Ovary (tissue), 9 donors: ENCODE results near the gene GOT1. TPM values are rescaled to one million over a fixed set of nuclear protein-coding genes. Genes with fewer than 3 reads are reported as not detected.

Experiments used
- DNase-seq, 5 donors: peaks; one replicate each; pipeline ENCODE4 v3.0.0-alpha.2; 2019 to 2020
- H3K27ac ChIP-seq, 2 donors: fragments of 200-600 bp; one replicate each; pipeline versions ENCODE4 v1.5.1 to v1.8.0; 2019 to 2022
- H3K27me3 ChIP-seq: fragments of 200-600 bp; one replicate; pipeline ENCODE4 v1.8.0; 2022
- H3K36me3 ChIP-seq: fragments of 200-600 bp; sonication (generic); one replicate; pipeline ENCODE4 v1.5.1; 2019
- H3K4me1 ChIP-seq: one replicate; pipeline ENCODE4 v1.8.1; 2013; ENCODE audit warnings: mild to moderate bottlenecking, moderate library complexity; ENCODE audit not compliant: insufficient read depth
- H3K4me3 ChIP-seq: fragments of 200-600 bp; sonication (generic); one replicate; pipeline ENCODE4 v1.5.1; 2017
- H3K9me3 ChIP-seq, 2 donors: fragments of 200-600 bp in 1 of 2; sonication (generic) in 1 of 2; one replicate each; pipeline versions ENCODE4 v1.5.1 to v1.8.1; 2013 to 2019; ENCODE audit warnings: mild to moderate bottlenecking in 1 of 2, moderate library complexity in 1 of 2
- EP300 ChIP-seq: sonication (generic); formaldehyde crosslinking; IDR thresholded peaks from one replicate; pipeline ENCODE4 v1.6.1; 2017; ENCODE audit warnings: antibody characterized with exemption
- POLR2A ChIP-seq: fragments of 450-650 bp; IDR thresholded peaks from one replicate; pipeline ENCODE4 v1.6.1; 2017; ENCODE audit warnings: antibody characterized with exemption, mild to moderate bottlenecking, moderate library complexity
- WGBS, 3 donors: extraction: QIAGEN DNeasy Blood & Tissue Kit in 1 of 3; methylation state at CpG; one replicate each; pipeline versions ENCODE4 v1.1.5 to v1.1.7; 2013 to 2017; 5-methylcytosine and 5-hydroxymethylcytosine counted together
- intact Hi-C, 4 donors: fragments of 100-400 bp; cut with DNase I; formaldehyde crosslinking; loops; one replicate each; pipeline versions ENCODE4 v1.11.0 to v1.15.1; 2022 to 2023
- polyA plus RNA-seq, 2 donors: library from polyadenylated mRNA; stranded (reverse); fragments of 200-250 nt in 1 of 2; fragments of 350-450 nt in 1 of 2; fragmentation: Illumina TruSeq in 1 of 2; extraction: RNeasy Lipid Tissue Mini Kit (QIAGEN cat#74804) in 1 of 2; gene quantifications; one replicate each; pipeline ENCODE4 v1.2.3, GENCODE V29; 2013 to 2014
- total RNA-seq, 7 donors: library from RNA; depleted of rRNA in 2 of 7; stranded (reverse); fragments of >200 nt in 2 of 7; fragmentation: NEBNext Ultra II Directional in 3 of 7; extraction: Animal tissue kit (Norgen Biotek cat#: 25700) in 3 of 7; gene quantifications; one replicate each; pipeline versions ENCODE4 v1.1.0 to v1.2.4, GENCODE V29; 2016 to 2023
- TF ChIP-seq, protein P1 (sequence below), 3 donors: fragments of 450-650 bp in 2 of 3; fragments of 200-600 bp in 1 of 3; IDR thresholded peaks; one replicate each; pipeline versions ENCODE4 v1.5.1 to v1.8.0; 2016 to 2022; ENCODE audit warnings: antibody characterized with exemption in 3 of 3, mild to moderate bottlenecking in 1 of 3
- donor health status: DM: no; HTN: no; CAD: no; lungs with moderate emphysema.
- donor health status: DM: no; HTN: no; CAD: no.
- donor health status: Bipolar disorder and iron deficiency.
- donor health status: DM: yes; HTN: yes; CAD: no.
- donor health status: DM: no; HTN: no; CAD: no.
- donor health status: DM: yes; HTN: yes; CAD: no.

The GOT1 gene
- total and polyA plus RNA-seq, 9 donors: 12.5 to 80.4 (median 18.2) TPM

DNA sequence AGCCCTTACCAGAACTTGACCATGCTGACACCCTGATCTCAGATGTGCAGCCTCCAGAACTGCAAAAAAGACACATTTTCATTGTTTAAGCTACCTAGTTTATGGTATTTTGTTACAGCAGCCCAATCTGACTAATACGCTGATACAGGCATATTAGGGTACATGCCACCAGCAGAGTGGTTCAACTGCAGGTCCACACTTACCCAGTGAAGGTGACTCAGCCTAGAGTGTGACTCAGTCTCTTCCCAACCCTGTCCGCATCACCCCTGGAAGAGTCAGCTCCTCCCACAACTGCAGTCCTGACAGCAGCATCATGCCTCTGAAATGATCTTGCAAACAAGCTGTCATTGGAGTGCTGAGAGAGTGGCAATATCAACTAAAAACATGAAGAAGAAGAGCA is 30.8 kb upstream of the GOT1 start:
- TF ChIP-seq, protein P1, sequence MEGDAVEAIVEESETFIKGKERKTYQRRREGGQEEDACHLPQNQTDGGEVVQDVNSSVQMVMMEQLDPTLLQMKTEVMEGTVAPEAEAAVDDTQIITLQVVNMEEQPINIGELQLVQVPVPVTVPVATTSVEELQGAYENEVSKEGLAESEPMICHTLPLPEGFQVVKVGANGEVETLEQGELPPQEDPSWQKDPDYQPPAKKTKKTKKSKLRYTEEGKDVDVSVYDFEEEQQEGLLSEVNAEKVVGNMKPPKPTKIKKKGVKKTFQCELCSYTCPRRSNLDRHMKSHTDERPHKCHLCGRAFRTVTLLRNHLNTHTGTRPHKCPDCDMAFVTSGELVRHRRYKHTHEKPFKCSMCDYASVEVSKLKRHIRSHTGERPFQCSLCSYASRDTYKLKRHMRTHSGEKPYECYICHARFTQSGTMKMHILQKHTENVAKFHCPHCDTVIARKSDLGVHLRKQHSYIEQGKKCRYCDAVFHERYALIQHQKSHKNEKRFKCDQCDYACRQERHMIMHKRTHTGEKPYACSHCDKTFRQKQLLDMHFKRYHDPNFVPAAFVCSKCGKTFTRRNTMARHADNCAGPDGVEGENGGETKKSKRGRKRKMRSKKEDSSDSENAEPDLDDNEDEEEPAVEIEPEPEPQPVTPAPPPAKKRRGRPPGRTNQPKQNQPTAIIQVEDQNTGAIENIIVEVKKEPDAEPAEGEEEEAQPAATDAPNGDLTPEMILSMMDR (IDR thresholded peaks at IDR 0.05): no peak
- TF ChIP-seq EP300 (no peak), POLR2A (no peak)
- Histone ChIP-seq H3K9me3 (no peaks in the 10 kb centered on the region), H3K27ac (no peak overlapping the region), H3K27me3 (no peaks in the 10 kb centered on the region), H3K4me1 (peaks cover 3% of the 10 kb centered on the region), H3K4me3 (no peak overlapping the region), H3K36me3 (no peaks in the 10 kb centered on the region)
- WGBS, 3 donors: 89 to 95% (median 94%) methylated on average over 2 of the region's 2 CpGs
- intact Hi-C loops: loop anchor here in 1 of 4 donors (5.0 kb wide), 1 partner anchor 1299 kb away; no protein-coding TSS in a partner anchor
- DNase-seq: no peak

DNA sequence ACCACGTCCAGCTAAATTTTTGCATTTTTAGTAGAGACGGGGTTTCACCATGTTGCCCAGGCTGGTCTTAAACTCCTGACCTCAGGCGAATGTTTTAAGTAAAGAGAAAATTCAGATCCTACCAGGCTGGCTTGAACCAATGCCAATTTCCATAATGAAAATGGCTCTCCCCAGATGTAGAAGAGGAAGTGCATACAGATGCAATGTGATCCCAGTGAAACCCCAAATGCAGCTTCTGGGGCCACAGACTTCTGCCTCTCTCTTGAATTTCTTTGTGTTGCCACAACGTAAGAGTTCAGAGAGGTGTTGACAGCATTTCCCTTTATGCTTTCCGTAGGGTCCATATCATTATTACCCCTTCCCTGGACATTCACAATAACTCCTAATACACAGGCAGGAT is 29.6 kb upstream of the GOT1 start:
- WGBS, 3 donors: 87 to 91% (median 90%) methylated on average over 5 of the region's 5 CpGs
- intact Hi-C loops: loop anchor here in 1 of 4 donors (5.0 kb wide), 1 partner anchor 1298 kb away; no protein-coding TSS in a partner anchor
- H3K4me3 ChIP-seq: no peak overlapping the region
- TF ChIP-seq, protein P1 (IDR thresholded peaks at IDR 0.05): no peak
- TF ChIP-seq EP300: no peak
- no peak for TF ChIP-seq POLR2A
- H3K27ac ChIP-seq: no peak overlapping the region
- H3K36me3 ChIP-seq: no peaks in the 10 kb centered on the region
- peaks cover 3% of the 10 kb centered on the region for H3K4me1 ChIP-seq
- no peak for DNase-seq
- H3K9me3 ChIP-seq: no peaks in the 10 kb centered on the region
- no peaks in the 10 kb centered on the region for H3K27me3 ChIP-seq

DNA sequence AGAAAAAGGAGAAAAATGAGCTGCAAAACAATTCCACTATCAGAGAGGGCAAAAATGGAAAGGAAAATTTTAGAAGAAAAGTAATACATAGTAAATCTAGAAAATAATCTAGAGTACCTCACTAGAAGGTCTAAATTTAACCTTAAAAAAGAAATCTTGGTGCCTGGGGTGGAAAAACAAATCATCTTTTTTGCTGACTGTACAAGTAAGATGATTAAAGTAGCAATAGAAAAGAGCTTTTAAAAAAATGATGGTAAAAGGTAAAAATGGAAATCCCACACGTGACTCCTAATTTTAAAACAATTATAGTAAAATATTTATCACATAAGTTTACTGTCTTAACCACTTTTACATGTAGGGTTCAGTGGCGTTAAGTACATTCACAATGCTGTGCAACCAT is 28.8 kb upstream of the GOT1 start:
- intact Hi-C loops: no loop called here
- Histone ChIP-seq H3K4me3 (no peak overlapping the region), H3K36me3 (no peaks in the 10 kb centered on the region), H3K9me3 (no peaks in the 10 kb centered on the region), H3K4me1 (peaks cover 3% of the 10 kb centered on the region), H3K27ac (no peak overlapping the region), H3K27me3 (no peaks in the 10 kb centered on the region)
- 52 to 67% (median 54%) methylated on average over 2 of the region's 2 CpGs for WGBS, 3 donors
- DNase-seq: no peak
- TF ChIP-seq POLR2A (no peak), EP300 (no peak)
- TF ChIP-seq, protein P1 (IDR thresholded peaks at IDR 0.05): no peak

DNA sequence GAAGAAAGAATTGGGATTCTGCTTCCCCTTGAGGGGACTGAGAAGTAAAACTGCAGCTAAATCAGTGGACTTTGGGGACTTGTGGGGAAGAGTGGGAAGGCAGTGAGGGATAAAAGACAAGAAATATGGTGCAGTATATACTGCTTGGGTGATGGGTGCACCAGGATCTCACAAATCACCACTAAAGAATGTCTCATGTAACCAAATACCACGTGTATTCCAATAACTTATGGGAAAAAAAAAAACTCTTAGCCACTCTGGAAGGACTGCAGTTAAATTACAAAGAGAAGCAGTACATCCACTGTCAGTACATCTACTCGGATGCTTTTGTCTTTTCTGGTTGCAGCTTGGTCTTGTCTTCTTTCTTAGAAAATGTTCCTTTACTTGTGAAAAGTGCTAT is 27.4 kb upstream of the GOT1 start:
- Histone ChIP-seq H3K9me3 (no peaks in the 10 kb centered on the region), H3K4me3 (no peak overlapping the region), H3K36me3 (no peaks in the 10 kb centered on the region), H3K4me1 (peaks cover 3% of the 10 kb centered on the region), H3K27ac (no peak overlapping the region), H3K27me3 (no peaks in the 10 kb centered on the region)
- intact Hi-C loops: no loop called here
- DNase-seq: no peak
- WGBS, 3 donors: 30 to 51% (median 31%) methylated on average over 2 of the region's 2 CpGs
- TF ChIP-seq POLR2A (no peak), EP300 (no peak)
- TF ChIP-seq, protein P1 (IDR thresholded peaks at IDR 0.05): no peak

DNA sequence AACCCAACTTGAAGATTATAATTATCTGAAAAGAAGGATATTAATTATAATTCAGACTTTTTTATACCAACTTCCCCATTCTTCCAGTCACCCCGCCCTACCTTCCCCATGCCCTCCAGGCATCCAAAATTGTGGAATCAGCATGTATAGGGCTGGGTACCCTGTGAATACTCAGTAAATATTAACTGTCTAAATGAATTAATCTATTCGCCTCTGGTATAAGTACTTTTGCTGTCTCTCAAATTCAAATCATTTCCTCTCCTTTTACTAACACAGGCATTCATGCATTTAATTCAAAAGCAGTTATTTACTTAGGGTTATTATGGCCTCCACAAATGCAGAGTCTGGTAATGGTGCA is 26.5 kb upstream of the GOT1 start:
- H3K27me3 ChIP-seq: no peaks in the 10 kb centered on the region
- H3K4me3 ChIP-seq: no peak overlapping the region
- no peaks in the 10 kb centered on the region for H3K9me3 ChIP-seq
- WGBS, 3 donors: 89 to 99% (median 95%) methylated on average over 2 of the region's 2 CpGs
- intact Hi-C loops: no loop called here
- no peak overlapping the region for H3K27ac ChIP-seq
- H3K36me3 ChIP-seq: no peaks in the 10 kb centered on the region
- DNase-seq: no peak
- TF ChIP-seq EP300 (no peak), POLR2A (no peak)
- TF ChIP-seq, protein P1 (IDR thresholded peaks at IDR 0.05): no peak
- peaks cover 3% of the 10 kb centered on the region for H3K4me1 ChIP-seq
